Activated CD4-positive, alpha-beta memory T cell treated with anti-CD3 and anti-CD28 coated beads, Interleukin-2, amount 10 ng/mL, durations not matched to agents 7 days and 5 days (primary cell): ENCODE data around the gene PPP1R13B. TPM values are rescaled to one million over a fixed set of nuclear protein-coding genes. Genes with fewer than 3 reads are reported as not detected.
A peak's percentile ranks its signal among the peaks of the same experiment; 100 is the strongest.
"Not testable (repeated sequence)": the region's sequence is repeated elsewhere in the genome, so short reads cannot be mapped to it uniquely, and the experiment has no call there.

Experiments used
- CTCF ChIA-PET: fragments of 350-600 bp; sonication (Branson Sonifier 250); formaldehyde crosslinking; loops from one replicate; lab custom pipeline; 2021; ENCODE audit warnings: antibody characterized with exemption, inconsistent platforms; lab: Charles Lee
- POLR2A ChIA-PET: fragments of 350-600 bp; sonication (Branson Sonifier 250); formaldehyde crosslinking; loops from one replicate; lab custom pipeline; 2021; ENCODE audit warnings: antibody characterized with exemption; lab: Charles Lee
- DNase-seq: peaks from one replicate; pipeline ENCODE4 v3.0.0-alpha.2; 2020
- H3K27ac Mint-ChIP-seq: one replicate; pipeline ENCODE4 v1.8.0; 2021; ENCODE audit warnings: mild to moderate bottlenecking, mixed read lengths
- H3K27me3 Mint-ChIP-seq: one replicate; pipeline ENCODE4 v1.8.0; 2021; ENCODE audit warnings: mixed read lengths
- H3K36me3 Mint-ChIP-seq: one replicate; pipeline ENCODE4 v1.8.0; 2021; ENCODE audit warnings: low read depth, mixed read lengths
- H3K4me1 Mint-ChIP-seq: one replicate; pipeline ENCODE4 v1.8.0; 2021; ENCODE audit warnings: mixed read lengths
- H3K4me3 Mint-ChIP-seq: one replicate; pipeline ENCODE4 v1.8.0; 2021; ENCODE audit warnings: mild to moderate bottlenecking, mixed read lengths
- H3K9me3 Mint-ChIP-seq: one replicate; pipeline ENCODE4 v1.8.0; 2021; ENCODE audit warnings: mixed read lengths
- total RNA-seq, 2 experiments: library from RNA; stranded (reverse); gene quantifications; one replicate each; pipeline ENCODE4 v1.2.3, GENCODE V29; 2021

Gene PPP1R13B
- total RNA-seq, 2 experiments from 2014 or later: 10.7 to 15.9 TPM

GRCh38 chr14:103808403-103809001 lies 38.9 kb downstream of the PPP1R13B start:
- Mint-ChIP-seq H3K27me3 (no peaks in the 10 kb centered on the region), H3K4me3 (no peak overlapping the region), H3K9me3 (no peaks in the 10 kb centered on the region), H3K4me1 (peaks cover 13% of the 10 kb centered on the region), H3K27ac (no peak overlapping the region), H3K36me3 (no peaks in the 10 kb centered on the region)
- ChIA-PET CTCF (interaction anchor here (0.9 to 5.1 kb wide), 26 partner anchors 9 to 271 kb away, joined by 3 to 44 read pairs (median 4); a partner anchor contains a TSS), POLR2A (interaction anchor here (1.0 kb wide), 1 partner anchor 102 kb away, joined by 4 read pairs; no protein-coding TSS in a partner anchor)
- peak; percentile 66 for DNase-seq

- peaks cover 13% of the 10 kb centered on the region for H3K4me1 Mint-ChIP-seq
- ChIA-PET CTCF (interaction anchor here (1.6 to 5.1 kb wide), 7 partner anchors 9 to 103 kb away, joined by 4 to 44 read pairs (median 14); no protein-coding TSS in a partner anchor), POLR2A (no interaction called here)
- DNase-seq: no peak
- no peak overlapping the region for H3K4me3 Mint-ChIP-seq
- no peaks in the 10 kb centered on the region for H3K27me3 Mint-ChIP-seq
- no peaks in the 10 kb centered on the region for H3K36me3 Mint-ChIP-seq
- no peak overlapping the region for H3K27ac Mint-ChIP-seq
- H3K9me3 Mint-ChIP-seq: no peaks in the 10 kb centered on the region
These were observed 40.6 kb downstream of the PPP1R13B start for GRCh38 chr14:103806805-103807204.

GRCh38 chr14:103805708-103806107 lies 41.7 kb downstream of the PPP1R13B start:
- ChIA-PET CTCF (interaction anchor here (0.8 to 5.1 kb wide), 9 partner anchors 8 to 175 kb away, joined by 3 to 30 read pairs (median 4); no protein-coding TSS in a partner anchor), POLR2A (no interaction called here)
- no peak overlapping the region for H3K4me3 Mint-ChIP-seq
- H3K36me3 Mint-ChIP-seq: no peaks in the 10 kb centered on the region
- no peak overlapping the region for H3K27ac Mint-ChIP-seq
- H3K9me3 Mint-ChIP-seq: no peaks in the 10 kb centered on the region
- no peaks in the 10 kb centered on the region for H3K27me3 Mint-ChIP-seq
- peaks cover 13% of the 10 kb centered on the region for H3K4me1 Mint-ChIP-seq
- no peak for DNase-seq

- POLR2A ChIA-PET: no interaction called here
- no peaks in the 10 kb centered on the region for H3K9me3 Mint-ChIP-seq
- H3K4me1 Mint-ChIP-seq: peaks cover 13% of the 10 kb centered on the region
- no peaks in the 10 kb centered on the region for H3K27me3 Mint-ChIP-seq
- H3K4me3 Mint-ChIP-seq: no peak overlapping the region
- CTCF ChIA-PET: interaction anchor here (1.0 kb wide), 1 partner anchor 12 kb away, joined by 3 read pairs; no protein-coding TSS in a partner anchor
- H3K27ac Mint-ChIP-seq: no peak overlapping the region
- no peak for DNase-seq
- H3K36me3 Mint-ChIP-seq: no peaks in the 10 kb centered on the region
These were observed 43.7 kb downstream of the PPP1R13B start for GRCh38 chr14:103803661-103804060.

DNA sequence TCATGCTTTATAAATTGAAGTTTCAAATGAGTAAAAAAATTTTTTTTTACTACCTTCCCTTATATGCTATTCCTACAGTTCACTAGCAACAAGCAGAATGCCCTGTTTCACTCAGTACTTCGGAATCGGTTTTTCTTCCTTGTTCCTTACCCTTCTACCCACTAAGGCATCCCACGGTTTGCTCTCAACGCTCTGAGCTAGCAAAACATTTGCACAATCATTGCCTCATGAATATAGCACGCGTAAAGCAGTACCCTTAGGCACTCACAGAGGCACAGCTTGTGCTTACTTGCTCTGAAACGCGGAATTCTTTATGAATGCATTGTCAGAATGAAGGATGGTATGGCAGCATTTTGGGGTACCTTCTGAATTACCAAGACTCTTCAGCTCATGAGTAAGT lies 45.0 kb downstream of the PPP1R13B start:
- no peaks in the 10 kb centered on the region for H3K9me3 Mint-ChIP-seq
- H3K4me3 Mint-ChIP-seq: no peak overlapping the region
- CTCF ChIA-PET: interaction anchor here (0.5 kb wide), 1 partner anchor 183 kb away, joined by 3 read pairs; no protein-coding TSS in a partner anchor
- H3K36me3 Mint-ChIP-seq: no peaks in the 10 kb centered on the region
- peaks cover 13% of the 10 kb centered on the region for H3K4me1 Mint-ChIP-seq
- no peaks in the 10 kb centered on the region for H3K27me3 Mint-ChIP-seq
- POLR2A ChIA-PET: no interaction called here
- H3K27ac Mint-ChIP-seq: no peak overlapping the region
- no peak for DNase-seq

GRCh38 chr14:103801459-103801858 lies 45.9 kb downstream of the PPP1R13B start:
- Mint-ChIP-seq H3K27ac (no peak overlapping the region), H3K4me3 (no peak overlapping the region), H3K36me3 (no peaks in the 10 kb centered on the region), H3K4me1 (peaks cover 5% of the 10 kb centered on the region), H3K9me3 (no peaks in the 10 kb centered on the region), H3K27me3 (no peaks in the 10 kb centered on the region)
- POLR2A ChIA-PET: no interaction called here
- DNase-seq: no peak
- CTCF ChIA-PET: no interaction called here

GRCh38 chr14:103793192-103793591 lies 54.2 kb downstream of the PPP1R13B start:
- H3K4me3 Mint-ChIP-seq, H3K9me3 Mint-ChIP-seq, H3K4me1 Mint-ChIP-seq, H3K27ac Mint-ChIP-seq, H3K27me3 Mint-ChIP-seq, POLR2A ChIA-PET, H3K36me3 Mint-ChIP-seq, DNase-seq, CTCF ChIA-PET: not testable (repeated sequence)

DNA sequence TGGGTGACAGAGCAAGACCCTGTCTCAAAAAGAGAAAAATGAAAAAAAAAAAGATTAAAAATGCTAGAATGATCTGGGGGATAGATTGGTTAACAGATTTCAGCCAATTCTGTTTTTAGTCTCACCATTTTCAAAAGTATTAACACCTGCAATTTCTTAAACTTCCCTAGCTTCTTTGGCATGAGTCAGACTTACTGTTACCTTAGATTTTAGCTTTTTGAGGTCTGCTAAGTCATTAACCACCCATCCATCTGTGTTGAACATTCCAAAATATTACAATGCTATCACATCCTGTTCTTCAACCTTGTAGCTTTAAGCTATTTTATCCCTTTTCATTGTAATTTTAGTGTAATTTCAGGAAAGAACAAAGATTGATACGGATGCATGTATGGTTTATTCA lies 59.3 kb downstream of the PPP1R13B start:
- no peaks in the 10 kb centered on the region for H3K27me3 Mint-ChIP-seq
- POLR2A ChIA-PET: no interaction called here
- CTCF ChIA-PET: interaction anchor here (1.8 kb wide), 1 partner anchor 113 kb away, joined by 5 read pairs; no protein-coding TSS in a partner anchor
- H3K4me1 Mint-ChIP-seq: no peaks in the 10 kb centered on the region
- no peaks in the 10 kb centered on the region for H3K36me3 Mint-ChIP-seq
- no peaks in the 10 kb centered on the region for H3K9me3 Mint-ChIP-seq
- H3K4me3 Mint-ChIP-seq: no peak overlapping the region
- no peak overlapping the region for H3K27ac Mint-ChIP-seq
- no peak for DNase-seq

GRCh38 chr14:103782376-103782775 lies 65.0 kb downstream of the PPP1R13B start:
- ChIA-PET CTCF (no interaction called here), POLR2A (no interaction called here)
- H3K9me3 Mint-ChIP-seq: no peaks in the 10 kb centered on the region
- H3K36me3 Mint-ChIP-seq: peaks cover 4% of the 10 kb centered on the region
- no peaks in the 10 kb centered on the region for H3K27me3 Mint-ChIP-seq
- no peaks in the 10 kb centered on the region for H3K4me1 Mint-ChIP-seq
- no peak overlapping the region for H3K4me3 Mint-ChIP-seq
- no peak for DNase-seq
- H3K27ac Mint-ChIP-seq: no peak overlapping the region

GRCh38 chr14:103776319-103776718 lies 71.1 kb downstream of the PPP1R13B start:
- H3K9me3 Mint-ChIP-seq, H3K4me3 Mint-ChIP-seq, POLR2A ChIA-PET, H3K27ac Mint-ChIP-seq, H3K27me3 Mint-ChIP-seq, H3K36me3 Mint-ChIP-seq, CTCF ChIA-PET, DNase-seq, H3K4me1 Mint-ChIP-seq: not testable (repeated sequence)

DNA sequence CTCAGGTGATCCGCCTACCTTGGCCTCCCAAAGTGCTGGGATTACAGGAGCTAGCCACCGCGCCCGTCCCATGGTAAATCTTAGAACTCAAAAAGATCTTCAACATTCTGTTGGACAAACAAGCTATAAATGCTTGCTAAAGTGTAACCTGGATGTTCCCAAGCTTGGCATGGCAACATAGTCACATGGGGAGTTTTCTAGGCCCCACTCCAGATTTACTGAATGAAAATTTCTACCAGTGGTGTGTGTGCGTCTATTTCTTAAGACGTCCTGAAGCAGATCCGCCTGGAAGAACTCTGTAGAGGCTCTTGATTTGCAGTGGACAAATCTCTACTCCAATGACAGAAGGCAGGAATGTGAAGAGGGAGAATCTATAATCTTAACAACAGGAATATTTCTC lies 71.9 kb downstream of the PPP1R13B start:
- DNase-seq: no peak
- Mint-ChIP-seq H3K27ac (no peak overlapping the region), H3K4me1 (no peaks in the 10 kb centered on the region), H3K9me3 (peaks cover 4% of the 10 kb centered on the region), H3K27me3 (no peaks in the 10 kb centered on the region), H3K36me3 (peaks cover 6% of the 10 kb centered on the region), H3K4me3 (no peak overlapping the region)
- POLR2A ChIA-PET: no interaction called here
- CTCF ChIA-PET: no interaction called here

DNA sequence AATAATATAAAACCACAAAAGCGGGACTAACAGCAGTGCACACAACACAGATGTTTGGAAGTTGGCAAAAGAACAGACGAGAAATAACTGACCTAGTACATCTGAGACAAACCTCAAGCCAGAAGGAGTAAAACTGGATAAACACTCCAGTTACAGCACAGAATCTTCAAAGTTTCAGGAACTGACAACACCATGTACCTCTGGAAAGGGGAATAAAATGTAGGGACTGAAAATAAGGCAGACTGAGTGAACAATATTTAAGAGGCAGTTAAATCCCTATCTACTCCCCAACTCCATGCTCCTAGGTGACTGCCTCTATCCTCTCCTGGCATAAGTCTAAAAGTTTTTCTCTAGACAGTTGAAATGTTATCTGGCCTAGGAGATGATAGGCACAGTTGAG lies 73.9 kb downstream of the PPP1R13B start:
- Mint-ChIP-seq H3K27me3 (no peaks in the 10 kb centered on the region), H3K4me3 (no peak overlapping the region), H3K36me3 (peaks cover 3% of the 10 kb centered on the region), H3K4me1 (no peaks in the 10 kb centered on the region), H3K9me3 (peaks cover 4% of the 10 kb centered on the region), H3K27ac (no peak overlapping the region)
- ChIA-PET POLR2A (no interaction called here), CTCF (no interaction called here)
- DNase-seq: no peak

- Mint-ChIP-seq H3K36me3 (peaks cover 2% of the 10 kb centered on the region), H3K4me3 (no peak overlapping the region), H3K9me3 (peaks cover 4% of the 10 kb centered on the region), H3K27me3 (no peaks in the 10 kb centered on the region), H3K4me1 (no peaks in the 10 kb centered on the region), H3K27ac (no peak overlapping the region)
- CTCF ChIA-PET: no interaction called here
- POLR2A ChIA-PET: no interaction called here
- DNase-seq: no peak
These were observed 75.2 kb downstream of the PPP1R13B start for GRCh38 chr14:103772078-103772712.
